ENCODE data around the gene PPT1. TPM values are rescaled to one million over a fixed set of nuclear protein-coding genes. Genes with fewer than 3 reads are reported as not detected.

PPT1 gene
- polyA plus RNA-seq, 1 of the 3 experiments (the other 2 are of a cell fraction): 26.0 TPM

GRCh38 chr1:40059960-40060750 lies 36.9 kb downstream of the PPT1 start:
- Histone ChIP-seq H3K27ac (ENCODE audit: low read depth in 2 of 2, low read length in 1 of 2) (peak overlapping the region in 1 of 2 experiments; percentile 15; a peak in 1 of 4 replicates), H3K4me1 (ENCODE audit: control insufficient read depth in 1 of 2, insufficient read depth in 2 of 2, low read depth in 1 of 2, low read length in 1 of 2) (peaks cover 0 to 26% of the 10 kb centered on the region in 2 experiments; a peak in 3 of 4 replicates), H3K79me2 (ENCODE audit: insufficient read depth) (peaks cover 89% of the 10 kb centered on the region), H3K27me3 (ENCODE audit: insufficient read depth) (no peaks in the 10 kb centered on the region), H3K9me2 (no peaks in the 10 kb centered on the region), H3K9me3 (no peaks in the 10 kb centered on the region), H3K36me3 (replicated peaks in 1 of 2; ENCODE audit: control insufficient read depth in 1 of 2, insufficient read depth in 2 of 2, low read length in 1 of 2) (peaks cover 65 to 75% of the 10 kb centered on the region in 2 experiments), H3F3A (replicated peaks; ENCODE audit: insufficient read depth) (peaks cover 25% of the 10 kb centered on the region), H2AFZ (ENCODE audit: low read depth) (no peak overlapping the region), H3K4me2 (no peak overlapping the region), H3K9ac (no peak overlapping the region), H3K4me3 (ENCODE audit: low read depth in 2 of 2, low read length in 1 of 2) (no peak overlapping the region), H4K20me1 (ENCODE audit: insufficient read depth) (peaks cover 63% of the 10 kb centered on the region)
- TF ChIP-seq RAD21 (IDR thresholded peaks at IDR 0.05; ENCODE audit: low read length) (no peak), TCF12 (IDR thresholded peaks at IDR 0.05) (no peak), GABPA (IDR thresholded peaks at IDR 0.05; ENCODE audit: low read depth) (no peak), NRF1 (IDR thresholded peaks at IDR 0.05; ENCODE audit: low read depth, low read length) (no peak), IRF3 (IDR thresholded peaks at IDR 0.05; ENCODE audit: low read depth, low read length) (no peak), MEF2A (IDR thresholded peaks at IDR 0.05; ENCODE audit: borderline replicate concordance, low read depth) (no peak), EP300 (IDR thresholded peaks at IDR 0.05; ENCODE audit: borderline replicate concordance in 1 of 2, low read depth in 1 of 2, low read length in 1 of 2) (no peak), EZH2phosphoT487 (IDR thresholded peaks at IDR 0.05; ENCODE audit: borderline replicate concordance, low read depth) (no peak), GATA2 (CRISPR knock-in tag; IDR thresholded peaks at IDR 0.05) (no peak), TEAD4 (IDR thresholded peaks at IDR 0.05; ENCODE audit: borderline replicate concordance, insufficient read depth) (no peak), ELF1 (IDR thresholded peaks at IDR 0.05) (no peak), JUND (IDR thresholded peaks at IDR 0.05) (no peak), SIN3A (IDR thresholded peaks at IDR 0.05; ENCODE audit: borderline replicate concordance, low read depth, low read length) (no peak), FOSL2 (IDR thresholded peaks at IDR 0.05; ENCODE audit: borderline replicate concordance, low read depth) (no peak), REST (IDR thresholded peaks at IDR 0.05; ENCODE audit: low read depth, low read length) (no peak), POLR2AphosphoS5 (IDR thresholded peaks at IDR 0.05; ENCODE audit: low read depth, low read length) (no peak)
- TF ChIP-seq, protein P1, sequence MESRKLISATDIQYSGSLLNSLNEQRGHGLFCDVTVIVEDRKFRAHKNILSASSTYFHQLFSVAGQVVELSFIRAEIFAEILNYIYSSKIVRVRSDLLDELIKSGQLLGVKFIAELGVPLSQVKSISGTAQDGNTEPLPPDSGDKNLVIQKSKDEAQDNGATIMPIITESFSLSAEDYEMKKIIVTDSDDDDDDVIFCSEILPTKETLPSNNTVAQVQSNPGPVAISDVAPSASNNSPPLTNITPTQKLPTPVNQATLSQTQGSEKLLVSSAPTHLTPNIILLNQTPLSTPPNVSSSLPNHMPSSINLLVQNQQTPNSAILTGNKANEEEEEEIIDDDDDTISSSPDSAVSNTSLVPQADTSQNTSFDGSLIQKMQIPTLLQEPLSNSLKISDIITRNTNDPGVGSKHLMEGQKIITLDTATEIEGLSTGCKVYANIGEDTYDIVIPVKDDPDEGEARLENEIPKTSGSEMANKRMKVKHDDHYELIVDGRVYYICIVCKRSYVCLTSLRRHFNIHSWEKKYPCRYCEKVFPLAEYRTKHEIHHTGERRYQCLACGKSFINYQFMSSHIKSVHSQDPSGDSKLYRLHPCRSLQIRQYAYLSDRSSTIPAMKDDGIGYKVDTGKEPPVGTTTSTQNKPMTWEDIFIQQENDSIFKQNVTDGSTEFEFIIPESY (IDR thresholded peaks at IDR 0.05; ENCODE audit: borderline replicate concordance, low read depth): no peak
- 90% methylated on average over 7 of the region's 7 CpGs for WGBS (ENCODE audit: low lambda C conversion rate)
- POLR2A ChIA-PET: no interaction called here
- no peak for DNase-seq
- CTCF ChIA-PET: interaction anchor here (0.7 to 1.3 kb wide), 3 partner anchors 19 to 84 kb away, joined by 3 to 5 read pairs (median 3); no protein-coding TSS in a partner anchor

All from SK-N-SH (cell line).